Activated CD4-positive, CD25-positive, alpha-beta regulatory T cell treated with anti-CD3 and anti-CD28 coated beads, Interleukin-2, amount 50 U/mL, for 72 hours (primary cell): ENCODE data around the gene MTERF2.

Source experiments
- DNase-seq: peaks from one replicate; pipeline ENCODE4 v3.0.0; 2021

Gene MTERF2

DNA sequence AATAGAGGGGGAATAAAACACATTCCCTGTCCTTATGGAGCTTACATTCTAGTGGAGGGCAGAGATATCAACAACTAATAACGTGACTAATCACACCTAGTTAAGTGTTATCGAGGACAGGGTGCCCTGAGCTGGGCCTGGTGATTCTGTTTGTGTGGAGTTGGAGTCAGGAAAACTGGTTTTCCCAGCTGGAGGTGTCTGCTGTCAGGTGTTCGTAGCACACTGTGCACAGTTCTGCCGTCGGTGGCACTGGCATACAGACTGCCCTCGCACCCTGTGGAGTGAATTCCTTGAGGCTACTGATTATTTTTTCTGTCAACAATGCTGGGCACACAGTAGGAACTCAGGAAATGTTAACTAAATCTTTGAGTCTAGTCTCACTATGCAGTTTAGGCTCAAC, 900 bp upstream of the MTERF2 start:
- DNase-seq: no peak

GRCh38 chr12:106986135-106986534, 811 bp downstream of the MTERF2 start:
- DNase-seq: no peak

- no peak for DNase-seq
Observed at GRCh38 chr12:106985479-106985878, 1.5 kb downstream of the MTERF2 start.

DNA sequence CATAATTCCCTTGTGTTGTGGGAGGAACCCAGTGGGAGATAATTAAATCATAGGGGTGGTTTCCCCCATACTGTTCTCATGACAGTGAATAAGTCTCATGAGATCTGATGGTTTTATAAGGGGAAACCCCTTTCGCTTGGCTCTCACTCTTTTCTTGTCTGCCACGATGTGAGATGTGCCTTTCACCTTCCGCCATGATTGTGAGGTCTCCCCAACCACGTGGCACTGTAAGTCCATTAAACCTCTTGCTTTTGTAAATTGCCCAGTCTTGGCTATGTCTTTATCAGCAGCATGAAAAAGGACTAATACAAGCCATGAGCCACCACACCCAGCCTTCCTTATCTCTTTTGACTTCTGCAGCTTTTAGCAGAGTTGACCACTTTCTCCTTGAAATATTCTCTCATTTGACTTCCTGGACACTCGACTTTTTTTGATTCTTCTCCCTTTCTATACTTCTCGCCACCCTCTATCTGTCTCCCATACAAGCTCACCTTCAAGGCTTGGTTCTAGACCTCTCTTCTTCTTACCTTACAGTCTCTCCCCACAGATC, 2.3 kb downstream of the MTERF2 start:
- no peak for DNase-seq

- DNase-seq: no peak
Observed at GRCh38 chr12:106982229-106982628, 4.7 kb downstream of the MTERF2 start.

GRCh38 chr12:106981788-106982187, 5.2 kb downstream of the MTERF2 start:
- DNase-seq: no peak

DNA sequence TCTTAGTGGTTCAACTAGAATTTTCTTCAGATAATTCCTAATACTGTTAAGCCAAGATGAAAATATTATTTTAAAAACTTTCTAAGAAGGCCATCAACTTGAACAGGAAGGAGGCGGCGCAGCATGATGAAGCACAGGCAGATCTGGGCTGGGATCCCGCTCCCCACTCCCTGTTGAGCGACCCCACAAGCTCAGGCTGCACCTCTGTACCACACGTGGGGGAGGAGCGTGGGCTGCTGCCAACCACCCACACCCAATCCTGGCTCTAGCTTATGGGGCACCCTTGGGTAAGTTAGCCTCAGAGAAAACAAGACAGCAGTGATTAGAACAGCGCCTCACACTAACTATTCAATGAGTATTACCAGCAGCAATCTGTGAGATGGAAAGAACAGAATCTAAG, 6.0 kb downstream of the MTERF2 start:
- DNase-seq: no peak

DNA sequence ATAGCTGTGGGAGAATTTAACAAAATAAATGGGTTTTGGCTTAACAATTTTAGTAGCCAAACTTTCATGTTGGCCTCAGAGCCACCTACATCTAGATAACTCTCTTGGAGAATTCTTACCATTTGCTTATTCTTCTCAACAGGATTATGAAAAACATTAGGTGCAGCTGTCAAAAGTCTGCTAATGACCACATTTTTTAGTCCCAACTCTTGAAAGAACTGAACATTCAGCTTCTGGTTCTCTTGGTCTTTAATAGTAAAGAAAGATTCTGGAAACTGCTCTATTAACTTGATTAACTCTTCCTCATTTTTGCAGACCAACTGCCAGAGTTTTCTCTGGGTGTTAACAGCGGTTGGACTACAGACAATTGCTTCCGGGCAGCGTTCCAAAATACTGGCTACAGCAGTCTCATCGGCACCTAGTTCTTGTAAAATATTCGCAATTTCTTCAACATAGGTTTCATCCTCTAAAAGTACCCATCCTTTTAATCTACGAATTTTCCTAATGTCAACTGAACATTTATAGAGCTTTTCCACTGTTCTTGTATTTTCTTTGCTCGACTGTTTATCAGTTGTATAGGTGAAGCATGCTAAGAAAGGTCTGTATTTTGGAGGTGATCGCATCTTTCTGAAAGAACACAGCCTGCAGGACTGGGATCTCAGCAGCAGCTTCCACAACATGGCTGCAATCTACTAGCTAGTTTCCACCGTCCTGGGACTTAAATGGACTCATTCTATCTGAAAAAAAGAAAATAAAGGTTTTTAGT, 8.7 kb downstream of the MTERF2 start:
- DNase-seq: no peak

GRCh38 chr12:106976668-106977067, 10.3 kb downstream of the MTERF2 start:
- DNase-seq: no peak

DNA sequence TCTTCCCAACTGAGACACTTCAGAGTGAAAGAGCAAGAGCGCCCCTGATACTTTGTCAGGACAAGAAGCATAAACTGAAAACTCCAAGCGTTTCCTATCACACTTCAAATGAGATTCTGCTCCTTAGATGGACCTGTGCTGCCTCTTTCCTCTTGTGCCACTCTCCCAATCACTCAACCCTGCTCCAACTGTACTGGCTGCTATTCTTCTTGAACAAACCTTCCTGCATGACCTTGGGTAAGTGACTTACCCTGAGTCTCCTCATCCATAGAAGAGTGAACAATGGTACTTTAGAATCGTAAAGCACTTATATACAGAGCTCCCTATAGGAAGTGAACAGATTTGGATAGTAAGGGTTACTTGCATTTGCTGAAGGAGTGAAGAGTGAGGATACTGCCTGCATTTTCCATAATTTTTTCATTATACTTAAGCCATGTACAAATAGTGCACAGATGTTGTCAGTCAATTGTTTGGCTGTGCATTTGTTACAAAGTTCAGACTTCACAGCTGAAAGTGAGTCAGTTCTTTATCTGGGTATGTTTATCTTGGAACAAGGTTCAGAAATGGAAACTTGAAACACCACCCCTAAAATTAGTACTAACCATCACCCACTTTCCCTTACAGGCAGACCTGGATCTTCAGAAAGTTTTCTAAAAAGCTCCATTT, 10.8 kb downstream of the MTERF2 start:
- DNase-seq: no peak

- DNase-seq: no peak
Observed at GRCh38 chr12:106975098-106975497, 11.8 kb downstream of the MTERF2 start.

DNA sequence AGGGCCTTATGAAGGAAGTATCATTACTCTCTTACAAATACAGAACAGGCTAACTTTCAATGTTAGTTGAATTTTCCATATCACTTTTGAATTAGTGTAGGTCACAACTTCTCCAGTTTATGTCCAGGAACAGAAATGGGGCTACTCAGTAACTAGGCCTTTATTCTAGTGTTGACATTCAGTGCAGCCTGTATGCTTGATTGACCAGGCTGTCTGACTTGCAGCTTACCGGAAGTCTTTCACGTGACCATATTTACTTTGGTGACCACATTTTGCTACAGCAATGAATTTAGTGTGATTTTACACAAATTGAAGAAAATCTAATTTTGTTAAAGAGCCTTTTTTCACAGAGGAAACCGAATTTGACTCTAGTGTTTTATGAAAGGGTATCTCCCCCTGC, 12.4 kb downstream of the MTERF2 start:
- DNase-seq: no peak

- DNase-seq: no peak
Observed at GRCh38 chr12:106973545-106973944, 13.4 kb downstream of the MTERF2 start.

DNA sequence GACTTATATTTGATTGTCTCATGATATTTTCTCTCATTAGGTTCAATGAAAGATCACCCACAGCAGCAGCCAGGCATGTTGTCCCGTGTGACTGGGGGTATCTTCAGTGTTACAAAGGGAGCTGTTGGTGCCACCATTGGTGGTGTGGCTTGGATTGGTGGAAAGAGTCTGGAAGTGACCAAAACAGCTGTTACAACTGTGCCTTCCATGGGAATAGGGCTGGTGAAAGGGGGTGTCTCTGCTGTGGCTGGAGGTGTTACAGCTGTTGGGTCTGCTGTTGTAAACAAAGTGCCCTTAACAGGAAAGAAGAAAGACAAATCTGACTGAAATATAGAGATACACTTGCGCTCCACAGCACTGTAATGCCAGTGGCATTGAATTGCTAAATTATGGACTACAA, 15.9 kb downstream of the MTERF2 start:
- no peak for DNase-seq

- DNase-seq: no peak
Observed at GRCh38 chr12:106964526-106964925, 22.4 kb downstream of the MTERF2 start.

GRCh38 chr12:106962286-106962685, 24.7 kb downstream of the MTERF2 start:
- no peak for DNase-seq

DNA sequence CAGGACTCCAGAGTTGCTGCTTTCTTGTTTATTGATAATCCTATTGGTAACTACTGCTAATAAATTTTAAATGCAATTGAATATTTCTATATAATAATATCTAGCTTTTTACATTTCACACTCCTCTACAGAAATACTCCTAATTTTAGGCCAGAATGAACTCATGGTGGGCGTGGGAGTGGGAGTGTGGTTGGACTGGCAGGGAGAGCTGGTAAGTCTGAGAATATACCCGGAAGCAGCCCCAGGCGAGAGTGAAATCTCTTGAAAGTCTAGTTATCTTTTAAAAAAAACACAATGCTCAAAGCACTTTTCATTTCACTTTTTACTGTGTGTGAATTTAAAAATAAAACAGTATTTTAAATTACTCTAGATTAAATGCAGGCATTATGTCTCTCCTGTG, 26.5 kb downstream of the MTERF2 start:
- DNase-seq: no peak

DNA sequence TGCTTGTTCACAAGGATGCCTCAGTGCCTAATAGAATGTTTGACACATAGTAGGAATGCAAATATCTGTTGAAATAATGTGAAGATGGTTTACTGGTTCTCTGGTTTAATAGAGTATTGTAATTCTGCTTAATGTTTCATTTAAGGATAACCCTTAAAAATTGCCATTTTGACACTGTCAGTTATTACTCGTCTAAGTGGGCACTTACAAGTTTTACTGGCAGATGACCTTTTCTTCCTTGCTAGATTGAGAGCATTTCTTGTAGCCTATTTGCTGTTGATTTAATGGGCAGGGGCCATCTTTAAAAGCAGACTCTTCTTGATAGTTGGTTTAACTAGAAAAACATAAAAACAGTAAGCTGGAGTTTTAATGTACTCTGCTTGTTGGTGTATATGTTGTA, 29.4 kb downstream of the MTERF2 start:
- DNase-seq: no peak

GRCh38 chr12:106956048-106956578, 30.8 kb downstream of the MTERF2 start:
- DNase-seq: peak; percentile 57

DNA sequence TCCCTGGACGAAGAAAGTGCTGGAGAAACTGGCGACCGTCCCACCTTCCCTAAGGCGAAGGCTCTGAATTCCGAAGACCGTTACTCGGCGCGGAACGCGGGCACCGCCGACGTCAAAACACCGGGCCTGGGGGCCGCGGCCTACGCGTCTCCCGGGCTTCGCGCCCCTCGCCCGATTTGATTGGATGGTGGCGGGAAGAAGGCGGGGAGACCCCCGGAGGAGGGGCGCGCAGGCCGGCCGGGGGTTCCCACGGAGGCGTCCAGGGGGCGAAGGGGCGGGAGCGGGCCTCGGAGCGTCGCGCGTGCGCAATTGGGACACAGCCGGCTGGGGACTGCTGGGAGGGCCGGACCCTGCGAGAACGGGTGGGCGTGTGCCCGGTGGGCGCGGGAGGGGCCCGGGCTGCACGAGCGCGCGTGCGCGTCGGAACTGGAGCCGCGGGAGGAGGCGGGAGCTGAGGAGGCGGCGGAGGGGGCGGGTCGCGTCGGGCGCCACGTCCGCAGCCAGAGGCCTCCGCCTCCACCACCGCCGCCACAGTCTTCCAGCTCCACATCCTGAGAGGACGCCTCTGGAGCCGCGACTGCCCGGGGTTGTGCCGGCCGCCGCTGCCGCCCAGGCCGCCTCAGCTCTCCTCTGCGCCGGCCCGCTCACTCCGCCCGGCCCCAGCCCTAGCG, 31.4 kb downstream of the MTERF2 start, which contains the start of gene TMEM263:
TMEM263 (plus strand) TSS at position 531 of the 671 bp plus-strand sequence. CDS start 11,210 bp downstream, outside the sequence.
- DNase-seq: peak; percentile 86

- DNase-seq: peak; percentile 34
Observed at GRCh38 chr12:106954462-106955376, 32.2 kb downstream of the MTERF2 start.
